AG20443 (cell line): ENCODE data around the gene SHOC1.
A peak's percentile ranks its signal among the peaks of the same experiment; 100 is the strongest.
"Not testable (repeated sequence)": the region's sequence is repeated elsewhere in the genome, so short reads cannot be mapped to it uniquely, and the experiment has no call there.

Experiments used
- DNase-seq: peaks from one replicate; pipeline ENCODE4 v3.0.0; 2012; ENCODE audit warnings: low spot score, mixed read lengths

The SHOC1 gene

GRCh38 chr9:111794835-111795556 lies at the start of gene SHOC1:
SHOC1 (minus strand) TSS chr9:111794937; CDS start chr9:111791418, 3,519 bp downstream.
- DNase-seq: no peak

GRCh38 chr9:111843971-111844370 lies 49.2 kb upstream of the SHOC1 start:
- DNase-seq: no peak

- peak; percentile 46 for DNase-seq
Measured at GRCh38 chr9:111842313-111842712, 47.6 kb upstream of the SHOC1 start.

GRCh38 chr9:111840442-111840841 lies 45.7 kb upstream of the SHOC1 start:
- DNase-seq: no peak

- no peak for DNase-seq
Measured at GRCh38 chr9:111839987-111840386, 45.2 kb upstream of the SHOC1 start.

- DNase-seq: no peak
Measured at GRCh38 chr9:111839387-111839786, 44.6 kb upstream of the SHOC1 start.

- no peak for DNase-seq
Measured at GRCh38 chr9:111838439-111838838, 43.7 kb upstream of the SHOC1 start.

GRCh38 chr9:111836311-111836710 lies 41.6 kb upstream of the SHOC1 start:
- no peak for DNase-seq

GRCh38 chr9:111833941-111834340 lies 39.2 kb upstream of the SHOC1 start:
- peak; percentile 27 for DNase-seq

- no peak for DNase-seq
Measured at GRCh38 chr9:111832449-111832848, 37.7 kb upstream of the SHOC1 start.

- DNase-seq: no peak
Measured at GRCh38 chr9:111831371-111832108, 36.8 kb upstream of the SHOC1 start.

- peak; percentile 29 for DNase-seq
Measured at GRCh38 chr9:111828193-111828592, 33.5 kb upstream of the SHOC1 start.

- no peak for DNase-seq
Measured at GRCh38 chr9:111825468-111826145, 30.9 kb upstream of the SHOC1 start.

GRCh38 chr9:111821006-111821528 lies 26.3 kb upstream of the SHOC1 start:
- no peak for DNase-seq

GRCh38 chr9:111819360-111819759 lies 24.6 kb upstream of the SHOC1 start:
- no peak for DNase-seq

GRCh38 chr9:111815285-111816070 lies 20.7 kb upstream of the SHOC1 start:
- no peak for DNase-seq

GRCh38 chr9:111812337-111812736 lies 17.6 kb upstream of the SHOC1 start:
- DNase-seq: no peak

- no peak for DNase-seq
Measured at GRCh38 chr9:111810908-111811307, 16.2 kb upstream of the SHOC1 start.

- DNase-seq: not testable (repeated sequence)
Measured at GRCh38 chr9:111810415-111810814, 15.7 kb upstream of the SHOC1 start.

GRCh38 chr9:111807197-111807596 lies 12.5 kb upstream of the SHOC1 start:
- peak; percentile 22 for DNase-seq

GRCh38 chr9:111806259-111806658 lies 11.5 kb upstream of the SHOC1 start:
- DNase-seq: no peak

- DNase-seq: peak; percentile 37
Measured at GRCh38 chr9:111805830-111806241, 11.1 kb upstream of the SHOC1 start.
